Kasumi-1 (cell line): ENCODE data around the gene PDE2A.

Source experiments
- DNase-seq, 2 experiments: peaks; one replicate each; lab custom pipeline; 2025; lab: John Stamatoyannopoulos, UW

PDE2A gene

DNA sequence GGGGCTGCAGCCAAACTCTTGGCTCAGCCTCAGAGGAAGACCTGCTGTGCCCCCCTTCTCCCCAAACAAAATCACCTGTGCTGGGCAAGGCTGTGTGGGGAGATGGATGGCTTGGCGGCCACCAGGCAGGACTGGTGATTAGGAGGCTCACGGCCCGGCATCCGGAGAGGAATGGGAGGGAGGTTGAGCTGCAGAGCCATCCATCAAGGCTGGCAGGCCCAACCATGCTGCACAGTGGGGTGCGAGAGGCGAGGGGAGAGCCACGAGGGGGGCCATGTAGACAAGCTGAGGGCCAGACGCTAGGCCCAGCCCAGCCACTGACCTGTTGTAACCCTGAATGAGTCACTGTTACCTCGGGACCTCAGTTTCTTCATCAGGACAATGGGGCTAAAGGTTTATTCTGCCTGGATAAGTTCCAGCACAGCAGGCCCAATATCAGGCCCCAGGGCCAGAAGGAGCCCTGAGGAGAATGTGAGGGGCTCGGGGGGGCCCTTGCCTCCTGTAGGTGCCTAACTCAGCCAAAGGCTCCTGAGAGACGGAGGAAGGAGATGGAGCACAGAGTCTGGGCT lies 18.2 kb downstream of the PDE2A start:
- DNase-seq: no peak

DNA sequence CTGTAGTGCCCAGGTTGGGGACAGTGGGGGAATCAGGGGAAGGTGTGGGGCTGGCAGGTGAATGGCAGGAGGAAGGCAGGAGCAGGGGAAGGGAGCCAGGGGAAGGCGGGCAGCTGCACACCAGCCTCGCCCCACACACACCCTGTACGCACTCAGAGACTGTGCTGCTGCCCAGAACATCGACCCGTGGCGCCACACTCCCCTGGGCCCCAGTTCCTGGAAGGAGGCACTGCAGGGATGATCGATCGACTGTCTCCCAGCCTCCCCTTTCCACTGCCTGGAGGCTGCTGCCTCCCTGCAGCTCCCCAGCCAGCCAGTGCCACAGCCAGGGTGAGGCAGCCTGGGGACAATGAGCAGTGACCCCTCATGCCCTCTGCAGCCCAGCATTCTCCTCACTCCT lies 19.2 kb downstream of the PDE2A start:
- no peak for DNase-seq

DNA sequence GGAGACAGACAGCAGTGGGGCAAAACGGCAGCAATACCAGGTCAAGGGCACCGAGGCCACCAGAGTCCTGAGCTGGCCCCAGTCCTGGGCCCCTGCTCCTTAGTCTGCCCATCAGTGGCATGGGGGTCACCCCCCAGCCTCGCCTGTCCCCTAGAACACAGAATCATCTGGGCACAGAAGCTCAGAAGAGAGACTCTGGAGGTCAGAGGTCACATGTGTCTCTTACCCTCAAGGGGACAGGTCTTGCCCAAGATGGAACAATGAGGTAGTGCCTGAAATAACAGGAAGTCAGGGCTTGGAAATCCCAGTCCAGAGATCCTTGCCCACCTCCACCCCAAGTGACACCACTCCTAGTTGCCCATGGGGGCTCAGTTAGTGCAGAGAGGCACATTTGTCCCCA lies 20.6 kb downstream of the PDE2A start:
- DNase-seq: no peak

DNA sequence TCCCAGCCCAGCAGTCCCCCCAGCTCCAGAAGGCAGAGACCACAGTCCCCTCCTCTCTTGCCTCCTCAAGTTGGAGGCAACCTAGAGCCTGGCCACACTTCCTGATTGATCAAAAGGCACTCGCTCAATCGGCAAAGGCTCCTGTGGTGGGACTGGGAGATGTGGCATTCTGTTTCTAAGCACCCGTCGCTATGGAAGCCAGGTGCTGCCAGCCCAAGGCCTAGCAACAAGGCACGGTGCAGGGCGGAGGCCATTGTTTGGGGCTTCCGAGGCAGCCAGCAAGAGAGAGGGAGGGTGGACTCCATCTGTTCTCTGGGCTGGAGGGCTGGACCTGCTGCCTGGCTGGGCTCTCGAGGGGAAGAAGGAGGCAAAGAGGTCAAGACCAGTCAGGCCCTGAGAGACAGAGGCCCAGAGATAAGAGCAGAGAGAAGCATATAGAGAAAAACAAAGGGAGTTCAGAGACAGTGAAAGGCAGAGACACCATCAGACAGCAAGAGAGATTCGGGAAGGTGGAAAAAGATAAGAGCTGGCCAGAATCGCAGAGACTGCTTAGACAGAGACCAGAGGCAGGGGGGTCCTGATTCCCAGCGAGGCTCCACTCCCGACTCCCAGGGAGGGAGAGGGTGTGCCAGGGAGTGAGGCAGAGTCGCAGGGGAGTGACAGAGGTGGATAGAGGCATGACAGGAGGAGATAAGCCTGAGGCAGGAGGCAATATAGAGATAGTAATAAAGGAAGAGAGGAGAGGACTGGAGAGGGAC lies 21.2 kb downstream of the PDE2A start:
- DNase-seq: no peak

DNA sequence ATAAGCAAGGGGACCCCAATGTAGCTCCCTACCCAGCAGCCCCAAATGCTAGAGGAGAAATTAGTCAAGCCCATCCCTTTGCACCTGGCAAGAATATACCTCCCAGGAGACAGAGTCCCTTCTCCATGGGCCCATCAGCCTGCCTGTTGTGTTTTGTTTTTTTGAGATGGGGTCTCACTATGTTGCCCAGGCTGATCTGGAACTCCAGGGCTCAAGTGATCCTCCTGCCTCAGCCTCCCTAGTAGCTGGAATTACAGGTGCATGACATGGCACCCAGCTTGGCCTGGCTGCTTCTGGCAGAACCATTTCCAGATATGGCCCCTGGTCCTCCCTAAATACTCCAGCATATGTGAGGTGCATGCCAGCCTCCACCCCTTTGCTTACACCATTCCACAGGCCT lies 22.1 kb downstream of the PDE2A start:
- no peak for DNase-seq

DNA sequence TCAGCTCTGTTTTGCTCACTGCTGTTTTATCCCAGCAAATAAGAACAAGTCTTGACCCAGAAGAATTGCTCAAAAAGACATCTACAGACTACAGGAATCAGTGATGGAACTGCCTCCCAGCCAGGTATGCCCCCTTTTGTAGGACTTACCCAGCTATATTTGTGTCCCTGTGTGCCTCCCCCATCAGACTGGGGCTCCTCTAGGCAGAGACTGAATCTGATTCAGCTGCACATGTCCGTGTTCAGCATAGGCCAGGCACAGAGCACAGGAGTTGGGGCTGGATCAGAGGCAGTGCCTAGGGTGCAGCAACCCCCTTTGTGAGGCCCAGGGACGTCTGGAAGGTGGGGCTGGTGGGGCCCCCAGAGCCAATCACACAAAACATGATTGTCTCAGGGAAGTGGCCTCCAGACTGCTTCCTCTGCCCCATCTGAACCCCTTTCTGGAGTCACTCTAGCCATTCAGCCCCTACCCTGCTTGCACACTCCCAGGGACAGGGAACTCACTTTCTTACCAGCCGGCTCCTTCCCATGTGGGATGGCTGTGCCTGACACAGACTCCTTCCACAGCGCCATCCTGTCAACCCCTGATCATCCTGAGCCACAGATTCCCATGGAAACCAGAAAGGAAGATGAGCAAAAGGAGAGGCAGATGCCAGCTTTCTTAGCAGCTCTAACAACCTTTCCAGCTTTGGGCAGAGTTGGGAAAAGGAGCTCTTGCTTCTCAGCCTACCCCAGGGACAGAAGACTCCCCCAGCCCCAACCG lies 24.8 kb downstream of the PDE2A start:
- no peak for DNase-seq

DNA sequence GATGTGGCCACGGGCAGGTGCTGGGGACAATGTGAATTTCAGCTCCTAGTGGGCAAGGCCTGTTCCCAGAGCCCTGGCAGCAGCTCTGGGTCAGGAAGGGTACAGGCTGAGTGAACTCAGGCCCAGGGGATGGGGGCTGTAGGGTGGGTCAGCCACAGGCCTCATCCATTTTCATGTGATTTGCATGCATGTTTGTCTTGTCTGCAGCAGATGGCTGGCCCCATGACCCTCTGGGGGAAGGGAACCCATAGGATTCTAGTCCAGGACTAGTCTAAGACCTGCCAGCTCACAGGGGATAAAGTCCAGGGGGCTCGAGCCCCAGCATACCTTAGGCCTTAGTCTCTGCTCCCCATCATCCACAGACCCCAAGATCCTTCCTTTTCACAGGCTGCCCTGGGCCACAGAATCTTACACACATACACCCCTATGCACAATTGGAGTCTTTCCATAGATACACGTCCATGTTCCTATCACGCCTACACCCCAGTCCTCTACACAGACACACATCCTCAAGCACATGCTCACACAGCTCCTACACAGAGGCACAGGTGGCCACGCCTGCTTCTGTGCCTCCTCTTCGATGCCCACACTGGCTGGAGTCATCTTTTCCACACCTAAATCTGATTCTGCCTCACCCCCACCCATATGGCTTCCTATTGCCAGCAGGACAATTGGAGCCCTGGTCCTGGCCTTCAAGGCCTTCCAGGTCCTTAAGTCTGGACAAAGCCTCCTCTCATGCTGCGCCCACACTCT lies 25.7 kb downstream of the PDE2A start:
- DNase-seq: no peak

DNA sequence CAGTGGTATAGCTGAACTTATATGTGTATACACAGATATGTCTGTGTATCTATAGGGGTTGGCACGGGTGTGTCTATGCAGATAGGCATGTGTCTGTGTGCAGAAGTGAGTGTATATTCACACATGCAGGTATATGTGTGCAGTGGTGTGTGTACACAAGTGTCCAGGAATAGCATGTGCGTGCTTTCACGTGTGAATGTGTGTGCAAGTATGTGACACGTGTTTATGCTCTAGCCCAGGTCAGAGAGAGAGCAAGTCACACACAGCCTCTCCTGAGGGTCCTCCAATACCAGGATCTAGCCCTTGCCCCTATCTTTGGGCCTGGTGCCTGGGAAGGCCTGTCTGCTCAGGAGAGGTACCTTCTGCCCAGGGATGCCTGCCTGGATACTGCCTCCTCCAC lies 26.3 kb downstream of the PDE2A start:
- no peak for DNase-seq

DNA sequence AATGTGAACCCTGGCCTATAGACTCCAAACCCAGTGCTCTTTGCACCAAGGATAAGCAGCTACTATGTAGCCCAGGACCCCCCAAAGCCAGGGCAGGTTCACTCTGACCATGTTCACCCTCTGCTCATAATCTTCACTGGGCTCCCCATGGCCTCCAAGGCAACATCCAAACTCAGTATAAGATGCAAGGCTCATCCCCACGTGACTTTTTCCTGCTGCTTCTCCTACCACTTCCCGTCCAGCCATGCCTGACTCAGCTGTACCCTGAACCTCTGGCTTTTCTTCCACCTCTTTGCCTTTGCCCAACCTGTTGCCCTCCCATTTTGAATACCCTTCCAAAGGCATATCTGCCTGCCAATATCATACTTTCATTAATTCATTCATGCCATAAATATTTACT lies 27.8 kb downstream of the PDE2A start:
- no peak for DNase-seq

DNA sequence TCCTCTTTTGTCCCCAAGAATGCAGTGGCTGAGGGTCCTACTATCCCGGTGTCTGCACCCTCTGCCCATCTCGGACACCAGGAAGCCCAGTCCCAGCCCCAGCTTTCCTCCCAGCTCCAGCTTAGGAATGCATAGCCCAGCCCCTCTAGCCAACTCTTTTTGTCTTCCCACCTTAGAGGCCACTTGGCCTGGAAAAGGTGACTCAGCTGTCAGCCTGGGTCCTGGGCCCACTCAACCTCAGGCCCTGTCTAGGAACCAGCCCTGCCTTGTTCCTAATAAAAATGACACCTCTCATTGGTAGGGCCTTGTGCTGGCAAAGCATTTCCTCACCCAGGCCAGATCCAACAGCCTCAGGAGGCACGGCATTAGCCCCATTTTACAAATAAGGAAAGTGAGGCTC lies 28.2 kb downstream of the PDE2A start:
- no peak for DNase-seq

DNA sequence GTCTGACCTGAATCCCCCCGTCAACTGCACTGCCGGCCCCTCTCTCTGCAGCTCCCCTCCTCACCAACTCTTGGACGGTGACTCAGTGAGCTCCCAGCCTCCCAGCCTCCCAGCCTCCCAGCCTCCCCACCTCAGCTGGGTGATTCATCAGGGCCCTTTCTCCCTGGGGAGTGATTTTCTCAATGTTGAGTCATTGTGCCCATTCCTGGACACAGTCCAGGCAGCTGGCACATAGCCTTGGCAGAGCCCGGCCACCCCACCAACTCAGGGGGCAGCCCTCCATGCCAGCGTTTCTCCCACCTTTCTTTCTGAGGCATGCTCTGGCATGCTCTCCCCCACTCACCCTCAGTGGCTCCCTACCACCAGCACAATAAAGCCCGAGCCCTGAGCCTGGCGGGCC lies 30.7 kb downstream of the PDE2A start:
- DNase-seq: no peak

DNA sequence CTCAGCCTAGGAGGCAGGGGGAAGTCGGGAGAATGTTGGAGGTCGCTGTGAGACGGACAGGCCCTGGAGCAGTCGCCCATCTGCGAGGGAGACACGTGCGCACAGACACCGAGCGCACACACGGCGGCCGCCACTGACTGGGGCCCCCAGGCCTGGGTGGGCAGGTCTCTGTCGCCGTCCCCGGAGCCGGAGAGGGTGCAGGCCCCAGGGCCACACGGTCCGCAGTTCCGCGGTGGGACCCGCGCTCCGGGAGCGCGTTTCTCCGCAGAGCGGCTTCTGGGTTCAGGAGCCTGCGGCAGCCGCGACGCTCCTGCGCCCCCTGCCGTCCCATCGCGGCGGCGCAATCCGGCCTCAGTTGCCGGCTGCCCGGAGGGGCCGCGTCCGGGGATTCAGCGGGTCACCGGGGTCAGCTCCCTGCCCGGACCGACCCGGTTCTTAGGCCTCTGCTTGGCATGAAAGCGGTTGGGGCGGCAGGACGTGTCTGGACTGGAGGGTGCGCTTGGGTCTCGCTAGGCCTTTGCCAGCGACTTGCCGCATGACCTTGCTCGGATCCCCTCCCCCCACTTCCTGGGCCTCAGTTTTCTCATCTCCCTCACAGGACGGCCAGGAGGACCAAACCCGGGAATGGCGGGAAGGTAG lies 31.2 kb downstream of the PDE2A start:
- DNase-seq: peak; percentile 38 to 40

DNA sequence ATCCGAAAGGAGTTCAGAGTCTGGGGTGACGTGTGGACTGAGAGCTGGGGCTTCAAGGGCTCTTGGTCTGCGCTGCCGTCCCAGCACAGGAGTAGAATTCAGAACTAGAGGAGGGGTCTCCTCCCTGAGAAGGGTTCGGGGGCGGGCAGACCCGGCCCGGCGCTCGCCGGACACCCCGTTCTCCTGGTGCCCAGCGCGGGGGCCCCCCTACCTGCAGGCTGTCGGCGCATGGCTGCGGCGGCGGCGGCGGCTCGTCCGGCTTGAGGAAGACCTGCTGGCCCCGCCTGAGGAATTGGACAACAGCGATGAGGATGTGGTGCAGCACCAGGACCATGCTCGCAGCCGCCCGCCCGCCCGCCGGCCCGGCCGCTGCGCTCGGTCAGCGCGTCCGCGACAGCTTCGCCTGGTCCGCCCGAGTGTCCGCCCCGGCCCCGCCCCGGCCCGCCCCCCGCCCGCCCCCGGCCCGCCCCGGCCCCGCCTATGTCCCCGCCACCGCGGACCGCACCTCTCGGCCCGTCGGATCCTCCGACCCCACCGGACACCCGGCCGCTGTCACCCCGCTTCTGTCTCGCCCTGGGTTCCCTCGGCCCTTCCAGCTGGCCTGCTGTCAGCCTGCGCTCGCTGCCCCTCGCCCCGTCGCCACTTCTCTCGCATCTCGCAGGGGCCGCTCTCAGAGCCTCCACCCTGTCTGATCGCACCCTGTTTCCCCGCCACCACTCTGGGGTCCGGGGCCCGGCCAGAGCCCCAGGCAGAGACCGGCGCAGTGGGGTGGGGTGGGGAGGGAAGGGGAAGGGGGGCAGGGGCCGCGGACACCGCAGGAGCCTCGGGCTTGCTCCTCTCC lies 32.0 kb downstream of the PDE2A start:
- peak in 1 of 2 experiments; percentile 5 for DNase-seq

DNA sequence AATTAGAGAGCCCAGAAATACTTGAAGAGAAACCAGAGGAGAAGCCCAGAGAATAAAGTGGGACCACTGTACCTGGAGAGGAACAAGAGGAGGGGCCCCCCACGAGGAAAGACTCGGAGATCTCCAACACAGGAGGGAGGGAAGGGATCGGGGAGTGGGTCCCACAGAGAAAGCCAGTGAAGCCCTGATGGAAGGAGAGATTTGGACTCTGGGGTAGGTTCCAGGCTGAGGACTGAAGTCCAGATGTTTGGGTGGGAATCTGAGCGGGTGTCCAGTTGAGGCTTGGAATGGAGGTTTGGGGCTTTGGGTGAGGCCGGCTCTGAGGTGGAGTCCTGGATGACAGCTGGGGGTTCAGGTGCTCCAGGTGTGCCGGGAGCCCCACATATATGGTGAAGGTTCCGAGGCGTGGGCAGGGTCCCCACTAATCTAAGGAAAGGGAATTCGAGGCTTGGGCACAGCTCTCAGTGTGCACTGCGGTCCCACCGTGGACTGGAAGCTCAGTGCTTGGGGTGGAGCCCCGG lies 32.6 kb downstream of the PDE2A start:
- no peak for DNase-seq

DNA sequence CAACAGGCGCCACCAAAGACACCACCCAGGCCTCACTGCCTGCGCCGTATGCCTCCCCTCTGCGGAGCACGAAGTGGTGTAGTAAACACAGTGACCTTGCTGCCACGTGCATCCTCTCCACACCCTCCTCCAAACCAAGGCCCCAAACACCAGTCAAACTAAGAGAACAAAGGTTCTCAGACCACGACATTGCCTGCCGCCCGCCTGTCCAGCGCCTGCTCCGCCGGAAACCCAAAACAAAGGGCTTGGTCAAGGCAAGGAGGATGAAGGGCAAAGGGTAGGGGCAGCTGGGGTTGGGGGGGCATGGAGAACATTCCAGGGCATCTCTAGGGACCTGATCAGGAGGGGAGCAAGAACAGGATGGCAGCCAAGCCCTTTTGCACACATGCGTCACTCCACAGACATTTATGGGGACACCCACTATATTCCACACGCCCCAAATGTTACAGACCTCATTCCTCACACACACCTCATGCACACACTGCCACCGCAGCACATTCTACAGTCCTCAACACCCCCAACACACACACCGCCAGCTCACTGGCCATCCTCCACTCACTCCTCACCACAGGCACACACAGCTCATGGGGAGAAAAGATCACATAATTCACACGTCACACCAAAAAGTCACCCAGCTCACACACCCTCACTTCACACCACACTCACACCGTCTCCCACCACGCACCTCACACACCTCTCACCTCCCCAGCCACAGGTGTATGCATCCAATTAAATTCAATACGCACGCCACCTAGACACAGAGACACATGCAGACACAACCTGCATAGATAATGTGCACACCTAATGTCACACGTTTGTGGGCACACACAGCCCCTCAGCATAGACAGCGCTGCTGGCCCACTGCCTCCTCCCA lies 34.5 kb downstream of the PDE2A start:
- no peak for DNase-seq

DNA sequence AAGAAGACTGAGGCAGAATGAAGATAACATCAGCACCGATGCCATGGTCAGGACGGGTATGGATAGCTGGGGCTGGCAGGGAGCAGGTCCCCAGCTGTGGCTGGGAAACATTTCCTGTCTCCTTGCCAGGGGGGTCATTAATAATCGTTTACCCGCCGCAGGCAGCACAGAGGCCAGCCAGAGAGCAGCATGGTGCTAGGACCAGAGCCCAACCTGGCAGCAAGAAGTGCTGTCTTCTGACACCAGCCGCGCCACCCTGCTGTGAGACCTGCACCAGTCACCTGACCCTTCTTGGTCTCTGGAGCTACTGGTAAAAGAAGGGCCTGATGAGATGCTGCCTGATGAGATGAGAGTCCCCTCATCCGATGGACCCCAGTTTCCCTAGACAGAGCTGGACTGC lies 36.3 kb downstream of the PDE2A start:
- no peak for DNase-seq

DNA sequence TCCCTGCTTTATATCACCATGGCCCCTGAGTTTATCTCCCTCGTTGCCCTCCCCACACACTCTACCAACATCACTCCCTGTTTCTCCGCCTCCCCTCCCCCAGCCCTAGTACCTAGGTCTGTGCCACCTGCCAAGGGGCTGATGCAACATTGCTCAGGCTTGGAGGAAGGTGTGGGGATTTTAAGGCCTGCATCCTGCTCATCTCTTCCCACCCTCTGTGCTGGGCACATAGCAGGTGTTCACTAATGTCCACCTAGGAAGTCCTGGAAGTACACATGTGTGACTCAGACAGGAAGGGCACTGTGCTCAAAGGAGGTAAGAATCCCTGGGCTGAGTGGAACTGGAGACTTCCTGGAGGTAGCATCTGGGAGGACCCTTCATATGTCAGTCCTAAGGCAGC lies 37.0 kb downstream of the PDE2A start:
- DNase-seq: no peak

DNA sequence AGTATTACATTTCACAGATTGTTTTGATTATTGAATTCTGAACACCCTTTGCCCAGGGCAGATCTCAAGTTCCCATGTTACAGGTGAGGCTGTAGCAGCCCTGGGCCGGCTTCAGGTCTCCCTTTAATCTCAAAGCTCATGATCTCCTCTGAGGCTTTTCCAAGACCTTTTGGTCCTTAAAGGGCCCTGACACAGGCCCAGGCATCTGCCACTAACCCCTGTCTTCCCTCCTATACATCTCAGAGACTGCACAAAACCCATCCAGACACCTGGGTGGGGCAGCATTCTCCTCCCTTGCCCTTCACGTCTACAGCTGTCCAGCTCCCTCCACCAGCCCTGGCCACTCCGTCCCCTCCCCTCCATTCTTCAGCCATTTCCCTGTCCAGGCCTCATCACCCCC lies 37.8 kb downstream of the PDE2A start:
- no peak for DNase-seq

DNA sequence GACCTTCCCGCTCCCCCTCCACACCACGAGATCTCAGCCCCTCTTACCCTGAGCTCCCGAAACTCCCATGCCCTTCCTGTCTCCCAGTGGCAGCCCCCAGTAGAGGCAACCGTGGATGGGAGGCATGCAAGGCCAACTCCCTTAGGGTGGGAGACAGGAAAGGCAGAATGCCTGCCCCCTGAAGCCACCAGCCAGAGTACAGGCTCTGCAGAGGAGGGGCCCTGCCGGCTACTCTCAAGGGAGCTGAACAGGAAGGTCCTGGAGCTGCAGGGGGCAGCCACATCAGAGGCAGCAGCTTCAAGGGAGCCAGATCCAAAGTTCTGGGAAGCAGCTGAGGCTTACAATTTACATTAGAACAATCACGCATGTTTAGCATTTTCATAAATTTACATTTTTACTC lies 38.3 kb downstream of the PDE2A start:
- DNase-seq: no peak
